Measurements from ENCODE around the gene BAHCC1. TPM values are rescaled to one million over a fixed set of nuclear protein-coding genes. Genes with fewer than 3 reads are reported as not detected.

Gene BAHCC1
- total and polyA plus RNA-seq, 2 donors (not counting 3 experiments of a cell fraction or from before 2014, with no cell fraction given), result 4.7 to 11.6 TPM

DNA sequence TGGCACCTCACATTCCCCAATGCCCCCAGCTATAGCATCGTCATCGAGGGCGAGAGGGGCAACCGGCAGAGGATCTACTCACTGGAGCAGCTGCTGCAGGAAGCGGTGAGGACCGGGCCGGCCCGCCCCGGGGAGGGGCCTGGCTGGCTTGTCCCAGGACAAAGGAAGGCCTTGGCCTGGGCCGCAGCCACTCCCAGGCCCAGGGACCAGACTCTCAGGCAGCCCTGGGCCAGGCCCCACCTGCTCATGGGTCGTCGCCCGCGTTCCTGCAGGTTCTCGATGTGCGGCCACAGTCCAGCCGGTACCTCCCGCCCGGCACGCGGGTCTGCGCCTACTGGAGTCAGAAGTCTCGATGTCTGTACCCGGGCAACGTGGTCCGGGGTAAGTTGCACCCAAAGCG lies 64.0 kb downstream of the BAHCC1 start:
- intact Hi-C loops (cut with micrococcal nuclease) (loop anchor here (5.0 kb wide), 1 partner anchor 42 kb away; no protein-coding TSS in a partner anchor), dilution Hi-C loops (cut with MboI; ENCODE audit: extremely low pct_ligation_motif_present, low sequenced_read_pairs) (no loop called here)
- Histone ChIP-seq H3K36me3 (ENCODE audit: control insufficient read depth in 2 of 2, extremely low read depth in 1 of 2, insufficient read depth in 2 of 2, low read length in 2 of 2) (no peaks in the 10 kb centered on the region), H3K4me3 (replicated peaks in 1 of 3; ENCODE audit: insufficient read depth in 1 of 3, low read depth in 1 of 3, low read length in 3 of 3) (no peak overlapping the region), H3K4me1 (ENCODE audit: control insufficient read depth, extremely low read depth, insufficient read depth, low read length) (peaks cover 11% of the 10 kb centered on the region), H3K9me1 (replicated peaks; ENCODE audit: control insufficient read depth, extremely low read depth, insufficient read depth, low read length) (no peaks in the 10 kb centered on the region), H3K9me3 (replicated peaks; ENCODE audit: control insufficient read depth, insufficient read depth, low read length) (no peaks in the 10 kb centered on the region), H3K4me2 (ENCODE audit: insufficient read depth, low read length) (no peak overlapping the region), H2AFZ (ENCODE audit: low read depth, low read length) (no peak overlapping the region), H3K79me2 (ENCODE audit: control insufficient read depth, insufficient read depth, low read length) (no peaks in the 10 kb centered on the region), H3K9ac (replicated peaks; ENCODE audit: extremely low read depth, insufficient read depth, low read length) (no peak overlapping the region), H3K27ac (ENCODE audit: insufficient read depth, low read depth, low read length) (no peak overlapping the region), H3K27me3 (ENCODE audit: control insufficient read depth in 2 of 2, insufficient read depth in 2 of 2, low read length in 2 of 2) (no peaks in the 10 kb centered on the region), H4K20me1 (replicated peaks; ENCODE audit: control insufficient read depth, extremely low read depth, insufficient read depth, low read length) (no peaks in the 10 kb centered on the region)
- TF ChIP-seq, protein P1, sequence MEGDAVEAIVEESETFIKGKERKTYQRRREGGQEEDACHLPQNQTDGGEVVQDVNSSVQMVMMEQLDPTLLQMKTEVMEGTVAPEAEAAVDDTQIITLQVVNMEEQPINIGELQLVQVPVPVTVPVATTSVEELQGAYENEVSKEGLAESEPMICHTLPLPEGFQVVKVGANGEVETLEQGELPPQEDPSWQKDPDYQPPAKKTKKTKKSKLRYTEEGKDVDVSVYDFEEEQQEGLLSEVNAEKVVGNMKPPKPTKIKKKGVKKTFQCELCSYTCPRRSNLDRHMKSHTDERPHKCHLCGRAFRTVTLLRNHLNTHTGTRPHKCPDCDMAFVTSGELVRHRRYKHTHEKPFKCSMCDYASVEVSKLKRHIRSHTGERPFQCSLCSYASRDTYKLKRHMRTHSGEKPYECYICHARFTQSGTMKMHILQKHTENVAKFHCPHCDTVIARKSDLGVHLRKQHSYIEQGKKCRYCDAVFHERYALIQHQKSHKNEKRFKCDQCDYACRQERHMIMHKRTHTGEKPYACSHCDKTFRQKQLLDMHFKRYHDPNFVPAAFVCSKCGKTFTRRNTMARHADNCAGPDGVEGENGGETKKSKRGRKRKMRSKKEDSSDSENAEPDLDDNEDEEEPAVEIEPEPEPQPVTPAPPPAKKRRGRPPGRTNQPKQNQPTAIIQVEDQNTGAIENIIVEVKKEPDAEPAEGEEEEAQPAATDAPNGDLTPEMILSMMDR (IDR thresholded peaks at IDR 0.05; ENCODE audit: extremely low read depth in 1 of 2, insufficient read depth in 1 of 2, low read depth in 1 of 2, low read length in 2 of 2), result no peak
- TF ChIP-seq JUN (IDR thresholded peaks at IDR 0.05; ENCODE audit: borderline replicate concordance, insufficient read depth, insufficient read length, low read depth) (no peak), MAX (IDR thresholded peaks at IDR 0.05; ENCODE audit: insufficient read depth, insufficient read length) (no peak), FOS (IDR thresholded peaks at IDR 0.05; ENCODE audit: borderline replicate concordance, insufficient read depth, low read length) (no peak), EZH2 (IDR thresholded peaks at IDR 0.05; ENCODE audit: borderline replicate concordance, low read depth, low read length, severe bottlenecking) (no peak), MYC (IDR thresholded peaks at IDR 0.05; ENCODE audit: low read depth, low read length) (no peak), POLR2A (IDR thresholded peaks at IDR 0.05; ENCODE audit: low read depth, low read length) (no peak)
- DNase-seq (ENCODE audit: low read depth, low spot score) (no peak), FAIRE-seq (no peak)
- CTCF ChIA-PET, result interaction anchor here (1.4 kb wide), 1 partner anchor 26 kb away, joined by 4 read pairs; no protein-coding TSS in a partner anchor
- no TSS peak for BruUV-seq (replicated peaks)
- POLR2A ChIA-PET, result no interaction called here

Data from endothelial cell of umbilical vein (primary cell).